H1 (cell line): ENCODE data around the gene TXNDC12. TPM values are rescaled to one million over a fixed set of nuclear protein-coding genes. Genes with fewer than 3 reads are reported as not detected.

Experiments used
- CTCF ChIA-PET: fragments of 300-600 bp; sonication (Branson Sonifier 250); formaldehyde crosslinking; loops from one replicate; lab custom pipeline; 2021; ENCODE audit not compliant: partially characterized antibody; lab: Charles Lee
- POLR2A ChIA-PET: fragments of 300-600 bp; sonication (Branson Sonifier 250); formaldehyde crosslinking; loops from one replicate; lab custom pipeline; 2021; ENCODE audit warnings: inconsistent platforms; ENCODE audit not compliant: partially characterized antibody; lab: Charles Lee
- DNase-seq, 2 experiments: peaks; one replicate each; pipeline versions ENCODE4 v3.0.0 to v3.0.0-alpha.2; 2010 to 2022; ENCODE audit warnings: low spot score in 2 of 2, low read depth in 1 of 2, mixed read lengths in 1 of 2
- FAIRE-seq: peaks from 2 replicates; lab custom pipeline; 2011; peaks lifted over from hg19 to GRCh38; lab: Jason Lieb, UNC
- H2AFZ ChIP-seq: 2 replicates; pipeline ENCODE4 v1.8.1; 2012; ENCODE audit warnings: low read length, inconsistent platforms
- H2AK5ac ChIP-seq: 2 replicates; pipeline ENCODE4 v1.6.1; 2013; ENCODE audit warnings: low read depth, low read length
- H2BK120ac ChIP-seq: replicated peaks from 2 replicates; pipeline ENCODE3; 2013; ENCODE audit warnings: low read depth, low read length, inconsistent platforms
- H2BK12ac ChIP-seq: 2 replicates; pipeline ENCODE4 v1.6.1; 2013; ENCODE audit warnings: low read depth, low read length
- H2BK15ac ChIP-seq: 2 replicates; pipeline ENCODE4 v1.6.1; 2013; ENCODE audit warnings: low read length
- H2BK20ac ChIP-seq: 2 replicates; pipeline ENCODE4 v1.6.1; 2013; ENCODE audit warnings: low read length
- H2BK5ac ChIP-seq: 2 replicates; pipeline ENCODE4 v1.6.1; 2013; ENCODE audit warnings: low read depth, low read length
- H3K14ac ChIP-seq: 2 replicates; pipeline ENCODE4 v1.6.1; 2013; ENCODE audit warnings: inconsistent platforms; ENCODE audit not compliant: insufficient read length
- H3K18ac ChIP-seq: 2 replicates; pipeline ENCODE4 v1.6.1; 2013; ENCODE audit warnings: low read length; ENCODE audit errors: extremely low read depth
- H3K23ac ChIP-seq: 2 replicates; pipeline ENCODE4 v1.6.1; 2013; ENCODE audit warnings: inconsistent platforms; ENCODE audit not compliant: insufficient read length
- H3K23me2 ChIP-seq: 2 replicates; pipeline ENCODE4 v1.6.1; 2013; ENCODE audit warnings: low read depth, low read length
- H3K27ac ChIP-seq: 2 replicates; pipeline ENCODE4 v1.6.1; 2011; ENCODE audit warnings: low read depth, low read length, inconsistent platforms
- H3K27me3 ChIP-seq, 4 experiments: replicated peaks in 1 of 4; 1 replicate in 1 of 4; 2 replicates in 3 of 4; pipeline versions ENCODE4 v1.6.1 to v1.8.1; 2011 to 2013; ENCODE audit warnings: low read length in 3 of 4, mild to moderate bottlenecking in 3 of 4, inconsistent platforms in 2 of 4, mixed read lengths in 2 of 4, moderate library complexity in 1 of 4; ENCODE audit not compliant: control insufficient read depth in 3 of 4, insufficient read depth in 3 of 4; ENCODE audit errors: extremely low read depth in 1 of 4
- H3K36me3 ChIP-seq, 4 experiments: 2 replicates each; pipeline versions ENCODE4 v1.6.1 to v1.8.1; 2011 to 2013; ENCODE audit warnings: mild to moderate bottlenecking in 4 of 4, low read length in 3 of 4, moderate library complexity in 2 of 4, control low read depth in 1 of 4, inconsistent platforms in 1 of 4; ENCODE audit not compliant: insufficient read depth in 4 of 4, control insufficient read depth in 2 of 4
- H3K4ac ChIP-seq: replicated peaks from 2 replicates; pipeline ENCODE3; 2013; ENCODE audit warnings: low read length, low read depth, mixed read lengths, inconsistent platforms; ENCODE audit not compliant: insufficient read length
- H3K4me1 ChIP-seq, 4 experiments: replicated peaks in 1 of 4; 1 replicate in 1 of 4; 2 replicates in 3 of 4; pipeline versions ENCODE4 v1.6.1 to v1.8.1; 2011 to 2013; ENCODE audit warnings: low read length in 3 of 4, inconsistent platforms in 2 of 4, mixed read lengths in 1 of 4; ENCODE audit not compliant: insufficient read depth in 4 of 4, control insufficient read depth in 3 of 4
- H3K4me2 ChIP-seq, 2 experiments: 2 replicates each; pipeline versions ENCODE4 v1.6.1 to v1.8.1; 2011 to 2013; ENCODE audit warnings: low read depth in 2 of 2, low read length in 2 of 2, control low read depth in 1 of 2, inconsistent platforms in 1 of 2, mild to moderate bottlenecking in 1 of 2; ENCODE audit not compliant: insufficient read depth in 1 of 2
- H3K4me3 ChIP-seq, 4 experiments: fragments of 200-600, 300-600 bp in 1 of 4; sonication (generic), shearing (Covaris generic), sonication (Bioruptor Twin) in 1 of 4; 2 replicates each; pipeline versions ENCODE4 v1.5.1 to v1.8.1; 2011 to 2016; ENCODE audit warnings: low read length in 4 of 4, low read depth in 3 of 4, control low read depth in 2 of 4, inconsistent platforms in 2 of 4, mild to moderate bottlenecking in 2 of 4, mixed read lengths in 1 of 4, moderate library complexity in 1 of 4; ENCODE audit not compliant: insufficient read depth in 2 of 4; ENCODE audit errors: extremely low read depth in 1 of 4
- H3K56ac ChIP-seq: replicated peaks from 2 replicates; pipeline ENCODE3; 2013; ENCODE audit warnings: low read depth, mild to moderate bottlenecking, mixed read lengths, low read length, inconsistent platforms; ENCODE audit not compliant: insufficient read length
- H3K79me1 ChIP-seq: 2 replicates; pipeline ENCODE4 v1.6.1; 2013; ENCODE audit warnings: low read depth, low read length, control low read depth
- H3K79me2 ChIP-seq, 2 experiments: 2 replicates each; pipeline versions ENCODE4 v1.6.1 to v1.8.1; 2012 to 2013; ENCODE audit warnings: low read length in 2 of 2, mild to moderate bottlenecking in 2 of 2, inconsistent platforms in 1 of 2; ENCODE audit not compliant: insufficient read depth in 2 of 2, control insufficient read depth in 1 of 2
- H3K9ac ChIP-seq, 4 experiments: replicated peaks in 1 of 4; 1 replicate in 1 of 4; 2 replicates in 3 of 4; pipeline versions ENCODE4 v1.6.1 to v1.8.1; 2011 to 2013; ENCODE audit warnings: low read depth in 3 of 4, low read length in 3 of 4, control low read depth in 2 of 4, mild to moderate bottlenecking in 2 of 4, moderate library complexity in 2 of 4, inconsistent platforms in 1 of 4; ENCODE audit errors: extremely low read depth in 1 of 4
- H3K9me3 ChIP-seq, 2 experiments: 2 replicates each; pipeline versions ENCODE4 v1.6.1 to v1.8.1; 2012 to 2013; ENCODE audit warnings: mild to moderate bottlenecking in 2 of 2, moderate library complexity in 2 of 2, control low read depth in 1 of 2, inconsistent platforms in 1 of 2, low read depth in 1 of 2, low read length in 1 of 2, mixed read lengths in 1 of 2; ENCODE audit not compliant: insufficient read depth in 2 of 2
- H4K20me1 ChIP-seq, 2 experiments: replicated peaks in 1 of 2; 2 replicates each; pipeline versions ENCODE3 to v1.8.1; 2011 to 2013; ENCODE audit warnings: inconsistent platforms in 2 of 2, low read length in 2 of 2, mild to moderate bottlenecking in 1 of 2; ENCODE audit not compliant: insufficient read depth in 2 of 2, control insufficient read depth in 1 of 2
- H4K5ac ChIP-seq: 2 replicates; pipeline ENCODE4 v1.6.1; 2013; ENCODE audit warnings: low read length, low read depth, mixed read lengths, inconsistent platforms; ENCODE audit not compliant: insufficient read length
- H4K8ac ChIP-seq: 2 replicates; pipeline ENCODE4 v1.8.0; 2013; ENCODE audit warnings: mild to moderate bottlenecking, moderate library complexity, low read length, inconsistent platforms; ENCODE audit not compliant: insufficient read depth; ENCODE audit errors: extremely low read depth
- H4K91ac ChIP-seq: replicated peaks from 2 replicates; pipeline ENCODE3; 2013; ENCODE audit warnings: low read length, mixed read lengths, inconsistent platforms; ENCODE audit not compliant: insufficient read length
- POU5F1 ChIP-seq: IDR thresholded peaks from 2 replicates; pipeline ENCODE4 v1.6.1; 2011; ENCODE audit warnings: low read depth, mild to moderate bottlenecking, low read length, moderate library complexity
- RFX5 ChIP-seq: IDR thresholded peaks from 2 replicates; pipeline ENCODE4 v1.6.1; 2011; ENCODE audit warnings: low read depth, low read length, improper control_type of control experiment, borderline replicate concordance
- TBP ChIP-seq: IDR thresholded peaks from 2 replicates; pipeline ENCODE4 v1.6.1; 2011; ENCODE audit warnings: low read depth, low read length, improper control_type of control experiment
- TEAD4 ChIP-seq: IDR thresholded peaks from 2 replicates; pipeline ENCODE4 v1.6.1; 2012; ENCODE audit warnings: low read depth, low read length, inconsistent platforms, mixed read lengths
- WGBS, 2 experiments: shearing (Covaris generic) in 1 of 2; methylation state at CpG; one replicate each; pipeline versions ENCODE4 v1.1.6 to v1.1.7; 2013 to 2015; ENCODE audit warnings: low lambda C conversion rate in 2 of 2, mixed read lengths in 2 of 2, inconsistent platforms in 1 of 2, low coverage in 1 of 2, missing lambda C conversion rate in 1 of 2; ENCODE audit not compliant: insufficient replicate concordance in 2 of 2, insufficient coverage in 1 of 2, insufficient read length in 1 of 2; ENCODE audit errors: extremely low coverage in 1 of 2, missing lambda C conversion rate in 1 of 2; 5-methylcytosine and 5-hydroxymethylcytosine counted together
- polyA plus RNA-seq, 7 experiments: library from polyadenylated mRNA; depleted of rRNA in 3 of 7; stranded (reverse) in 5 of 7; unstranded in 2 of 7; fragments of >200 nt in 5 of 7; fragments of 200-250 nt in 2 of 7; gene quantifications; 1 replicate in 5 of 7; 2 replicates in 1 of 7; 4 replicates in 1 of 7; pipeline versions ENCODE4 v1.2.1 to v1.2.3, GENCODE V29; 2011 to 2013; ENCODE audit warnings: missing spikeins in 2 of 7, mixed read lengths in 2 of 7
- total RNA-seq: library from RNA; stranded (reverse); fragmentation: NEBNext Ultra II Directional; extraction: Animal tissue kit (Norgen Biotek cat#: 25700); gene quantifications from 2 replicates; pipeline ENCODE4 v1.2.1, GENCODE V29; 2021

TXNDC12 gene
- total and polyA plus RNA-seq, 2 of the 8 experiments (the other 6 are each of a cell fraction or from before 2014, with no cell fraction given) = 35.2 to 89.8 TPM

DNA sequence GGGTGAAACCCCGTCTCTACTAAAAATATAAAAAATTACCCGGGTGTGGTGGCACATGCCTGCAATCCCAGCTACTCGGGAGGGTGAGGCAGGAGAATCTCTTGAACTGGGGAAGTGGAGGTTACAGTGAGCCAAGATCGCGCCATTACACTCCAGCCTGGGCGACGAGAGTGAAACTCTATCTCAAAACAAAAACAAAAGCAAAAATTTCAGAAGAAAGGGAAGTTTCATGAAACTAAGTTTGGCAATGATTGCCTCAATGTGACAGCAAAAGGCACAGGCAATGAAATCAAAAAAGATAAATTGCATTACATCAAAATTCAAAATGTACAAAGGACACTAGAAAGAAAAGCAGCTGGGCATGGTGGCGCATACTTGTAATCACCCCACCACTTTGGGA is 41.2 kb upstream of the TXNDC12 start:
- Histone ChIP-seq H4K91ac (no peak overlapping the region), H3K9ac (no peak overlapping the region), H3K36me3 (peaks cover 0 to 4% (median 0%) of the 10 kb centered on the region in 4 experiments; a peak in 2 of 8 replicates), H4K5ac (no peak overlapping the region), H3K56ac (no peak overlapping the region), H3K27ac (no peak overlapping the region), H2AK5ac (no peak overlapping the region), H3K4ac (no peak overlapping the region), H3K18ac (no peak overlapping the region), H2BK12ac (no peak overlapping the region), H3K23me2 (no peaks in the 10 kb centered on the region), H3K23ac (no peak overlapping the region), H2BK120ac (no peak overlapping the region), H4K8ac (no peak overlapping the region), H3K27me3 (no peaks in the 10 kb centered on the region), H3K4me2 (no peak overlapping the region), H2BK15ac (no peak overlapping the region), H3K79me1 (no peaks in the 10 kb centered on the region), H2BK5ac (no peak overlapping the region), H3K79me2 (no peaks in the 10 kb centered on the region), H3K14ac (no peak overlapping the region), H3K4me1 (no peaks in the 10 kb centered on the region), H3K4me3 (no peak overlapping the region), H4K20me1 (peaks cover 0 to 2% of the 10 kb centered on the region in 2 experiments), H2AFZ (no peak overlapping the region), H3K9me3 (no peaks in the 10 kb centered on the region), H2BK20ac (no peak overlapping the region)
- ChIA-PET CTCF (interaction anchor here (0.6 to 1.4 kb wide), 5 partner anchors 11 to 200 kb away, joined by 3 to 5 read pairs (median 3); no protein-coding TSS in a partner anchor), POLR2A (interaction anchor here (0.9 to 1.5 kb wide), 2 partner anchors 10 to 252 kb away, joined by 3 to 4 read pairs; no protein-coding TSS in a partner anchor)
- 95% methylated on average over 8 of the region's 8 CpGs; no CpG with 5 or more reads in 1 of the 2 experiments for WGBS, 2 experiments
- FAIRE-seq (no peak), DNase-seq (no peak)
- TF ChIP-seq TBP = no peak
- no peak for TF ChIP-seq RFX5
- TF ChIP-seq TEAD4 = no peak
- TF ChIP-seq POU5F1 = no peak
